HCT116 (cell line): ENCODE data around the gene MEIOC. TPM values are rescaled to one million over a fixed set of nuclear protein-coding genes. Genes with fewer than 3 reads are reported as not detected.

Source experiments
- ATAC-seq: fragments of 200-7000 bp; cut with Tn5 transposase; 2 replicates; pipeline ENCODE4 v1.9.1; 2020; ENCODE audit warnings: mild to moderate bottlenecking, moderate library complexity
- BruUV-seq: library from RNA; stranded (reverse); fragments of 400-500 nt; replicated peaks from 2 replicates; lab custom pipeline; 2021; lab: Mats Ljungman, UMichigan
- CTCF ChIA-PET: fragments of 300-600 bp; sonication (Branson Sonifier 250); formaldehyde crosslinking; loops from one replicate; lab custom pipeline; 2021; ENCODE audit warnings: antibody characterized with exemption; lab: Charles Lee
- POLR2A ChIA-PET: fragments of 300-600, 350-600 bp; sonication (Branson Sonifier 250); formaldehyde crosslinking; loops from one replicate; lab custom pipeline; 2021; ENCODE audit warnings: antibody characterized with exemption; lab: Charles Lee
- RAD21 ChIA-PET, 2 experiments: fragments of 300-600 bp; sonication (Branson Sonifier 250); formaldehyde crosslinking; loops; one replicate each; lab custom pipeline; 2023; ENCODE audit warnings: low total read pairs in 2 of 2; ENCODE audit not compliant: uncharacterized antibody in 2 of 2, unreplicated experiment in 2 of 2, low non-redundant PET in 1 of 2; lab: Charles Lee
- DNase-seq: peaks from one replicate; pipeline ENCODE4 v3.0.0-alpha.2; 2010; ENCODE audit warnings: low read depth, low spot score
- H2AFZ ChIP-seq: fragments of 200-600 bp; shearing (Covaris generic), sonication (generic); 2 replicates; pipeline ENCODE4 v1.6.1; 2017; ENCODE audit warnings: low read depth, mixed run types, mixed read lengths, antibody characterized with exemption, low read length; ENCODE audit not compliant: poor library complexity, severe bottlenecking
- H3K27ac ChIP-seq: 2 replicates; pipeline ENCODE4 v1.5.1; 2012; ENCODE audit warnings: low read depth, low read length
- H3K27me3 ChIP-seq: fragments of 200-600 bp; sonication (generic); 2 replicates; pipeline ENCODE4 v1.6.1; 2016; ENCODE audit warnings: mixed run types, low read length, mixed read lengths; ENCODE audit not compliant: insufficient read depth
- H3K36me3 ChIP-seq, 2 experiments: fragments of 200-500 bp in 1 of 2; fragments of 200-600 bp in 1 of 2; sonication (Bioruptor generic) in 1 of 2; sonication (generic) in 1 of 2; 2 replicates each; pipeline versions ENCODE4 v1.5.1 to v1.6.1; 2014 to 2016; ENCODE audit warnings: low read length in 2 of 2, inconsistent platforms in 1 of 2, mixed read lengths in 1 of 2, mixed run types in 1 of 2; ENCODE audit not compliant: insufficient read depth in 2 of 2, control insufficient read depth in 1 of 2
- H3K4me1 ChIP-seq, 2 experiments: fragments of 200-600 bp in 1 of 2; sonication (generic) in 1 of 2; 2 replicates each; pipeline versions ENCODE4 v1.5.1 to v1.6.1; 2012 to 2017; ENCODE audit warnings: low read length in 2 of 2, inconsistent platforms in 1 of 2, mild to moderate bottlenecking in 1 of 2, mixed read lengths in 1 of 2, mixed run types in 1 of 2, moderate library complexity in 1 of 2; ENCODE audit not compliant: insufficient read depth in 2 of 2, control insufficient read depth in 1 of 2
- H3K4me2 ChIP-seq: fragments of 200-600 bp; sonication (generic); 2 replicates; pipeline ENCODE4 v1.6.1; 2017; ENCODE audit warnings: mixed run types, low read length, mixed read lengths
- H3K4me3 ChIP-seq, 2 experiments: fragments of 200-600 bp in 1 of 2; sonication (generic) in 1 of 2; replicated peaks in 1 of 2; 2 replicates each; pipeline ENCODE4 v1.5.1; 2011 to 2016; ENCODE audit warnings: low read length in 2 of 2, control low read depth in 1 of 2, low read depth in 1 of 2, mild to moderate bottlenecking in 1 of 2, mixed read lengths in 1 of 2, mixed run types in 1 of 2
- H3K79me2 ChIP-seq: fragments of 200-600 bp; sonication (generic); 2 replicates; pipeline ENCODE4 v1.6.1; 2017; ENCODE audit warnings: mild to moderate bottlenecking, mixed run types, low read length, moderate library complexity, mixed read lengths; ENCODE audit not compliant: insufficient read depth
- H3K9ac ChIP-seq: fragments of 200-600 bp; sonication (generic); 2 replicates; pipeline ENCODE4 v1.6.1; 2016; ENCODE audit warnings: low read length, mixed read lengths
- H3K9me2 ChIP-seq: fragments of 200-600 bp; sonication (generic), shearing (Covaris generic); 2 replicates; pipeline ENCODE4 v1.6.1; 2017; ENCODE audit warnings: mixed run types, mild to moderate bottlenecking, moderate library complexity; ENCODE audit not compliant: insufficient read depth
- H3K9me3 ChIP-seq, 2 experiments: fragments of 200-500 bp in 1 of 2; fragments of 200-600 bp in 1 of 2; sonication (Bioruptor generic) in 1 of 2; sonication (generic) in 1 of 2; 2 replicates each; pipeline ENCODE4 v1.6.1; 2014 to 2017; ENCODE audit warnings: low read length in 2 of 2, mixed read lengths in 2 of 2, inconsistent platforms in 1 of 2, low read depth in 1 of 2, mild to moderate bottlenecking in 1 of 2, mixed run types in 1 of 2, moderate library complexity in 1 of 2; ENCODE audit not compliant: control insufficient read depth in 1 of 2, insufficient read depth in 1 of 2
- H4K20me1 ChIP-seq: fragments of 200-600 bp; sonication (generic), shearing (Covaris generic); 2 replicates; pipeline ENCODE4 v1.6.1; 2017; ENCODE audit warnings: mixed run types, mild to moderate bottlenecking, moderate library complexity; ENCODE audit not compliant: insufficient read depth
- ELF1 ChIP-seq: IDR thresholded peaks from 2 replicates; pipeline ENCODE4 v1.6.1; 2012; ENCODE audit warnings: low read depth, borderline replicate concordance
- RAD21 ChIP-seq: IDR thresholded peaks from 2 replicates; pipeline ENCODE4 v1.6.1; 2012; ENCODE audit warnings: low read depth, mild to moderate bottlenecking
- SIN3A ChIP-seq: IDR thresholded peaks from 2 replicates; pipeline ENCODE4 v1.6.1; 2012; ENCODE audit warnings: low read depth
- YY1 ChIP-seq: IDR thresholded peaks from 2 replicates; pipeline ENCODE4 v1.6.1; 2011; ENCODE audit warnings: low read length, low read depth, moderate library complexity, mild to moderate bottlenecking; ENCODE audit not compliant: insufficient replicate concordance; ENCODE audit errors: extremely low read depth
- intact Hi-C: fragments of 100-400 bp; cut with micrococcal nuclease; formaldehyde crosslinking; loops from 2 replicates; pipeline ENCODE4 v1.10.0; 2022
- total RNA-seq: library from RNA; stranded (reverse); gene quantifications from one replicate; pipeline ENCODE4 v1.2.1, GENCODE V29; 2021; ENCODE audit not compliant: unreplicated experiment

MEIOC gene
- total RNA-seq, 1 experiment from 2014 or later, result not detected

- no peaks in the 10 kb centered on the region for H3K9me3 ChIP-seq
- RAD21 ChIA-PET, result no interaction called here
- no peaks in the 10 kb centered on the region for H3K27me3 ChIP-seq
- H3K9me2 ChIP-seq, result no peaks in the 10 kb centered on the region
- ATAC-seq, result no peak
- H4K20me1 ChIP-seq, result no peaks in the 10 kb centered on the region
- H3K4me3 ChIP-seq, result no peak overlapping the region
- H2AFZ ChIP-seq, result no peak overlapping the region
- POLR2A ChIA-PET, result no interaction called here
- no peak for TF ChIP-seq YY1
- no peak for TF ChIP-seq SIN3A
- TF ChIP-seq, all 23 proteins: peak for 0
- H3K79me2 ChIP-seq, result no peaks in the 10 kb centered on the region
- H3K4me2 ChIP-seq, result no peak overlapping the region
- no peak overlapping the region for H3K27ac ChIP-seq
- DNase-seq, result no peak
- BruUV-seq, result no TSS peak
- no peak overlapping the region for H3K9ac ChIP-seq
- H3K4me1 ChIP-seq, result no peaks in the 10 kb centered on the region
- intact Hi-C loops, result no loop called here
- CTCF ChIA-PET, result no interaction called here
- H3K36me3 ChIP-seq, result no peaks in the 10 kb centered on the region
Measured at GRCh38 chr17:44629314-44629713, 27.0 kb upstream of the MEIOC start.

GRCh38 chr17:44630703-44631102 lies 25.6 kb upstream of the MEIOC start:
- Histone ChIP-seq H3K9ac (no peak overlapping the region), H3K79me2 (no peaks in the 10 kb centered on the region)
- no TSS peak for BruUV-seq
- TF ChIP-seq ELF1, result no peak
- TF ChIP-seq RAD21, result no peak
- TF ChIP-seq, all 23 proteins: peak for 0
- Histone ChIP-seq H3K4me1 (no peaks in the 10 kb centered on the region), H3K4me3 (no peak overlapping the region), H3K36me3 (no peaks in the 10 kb centered on the region), H3K4me2 (no peak overlapping the region), H3K27ac (no peak overlapping the region), H4K20me1 (no peaks in the 10 kb centered on the region), H2AFZ (no peak overlapping the region), H3K9me3 (no peaks in the 10 kb centered on the region), H3K9me2 (no peaks in the 10 kb centered on the region), H3K27me3 (no peaks in the 10 kb centered on the region)
- intact Hi-C loops, result no loop called here
- ChIA-PET CTCF (interaction anchor here (5.8 kb wide), 1 partner anchor 97 kb away, joined by 32 read pairs; no protein-coding TSS in a partner anchor), RAD21 (no interaction called here), POLR2A (no interaction called here)
- ATAC-seq, result no peak
- no peak for DNase-seq
